Skeletal muscle tissue (tissue), 4 donors: Measurements from ENCODE around the gene TNK1. TPM values are rescaled to one million over a fixed set of nuclear protein-coding genes. Genes with fewer than 3 reads are reported as not detected.

ENCODE experiments used
- H3K27ac ChIP-seq: one replicate; pipeline ENCODE4 v1.7.0; 2013; ENCODE audit warnings: mild to moderate bottlenecking, low read depth, low read length, inconsistent platforms
- H3K27me3 ChIP-seq, 3 donors: one replicate each; pipeline ENCODE4 v1.7.0; 2013; ENCODE audit warnings: low read length in 3 of 3; ENCODE audit not compliant: control insufficient read depth in 3 of 3, insufficient read depth in 3 of 3
- H3K36me3 ChIP-seq, 3 donors: one replicate each; pipeline ENCODE4 v1.7.0; 2013; ENCODE audit warnings: low read length in 3 of 3; ENCODE audit not compliant: control insufficient read depth in 3 of 3, insufficient read depth in 3 of 3
- H3K4me1 ChIP-seq, 3 donors: one replicate each; pipeline ENCODE4 v1.7.0; 2013; ENCODE audit warnings: low read length in 3 of 3, mild to moderate bottlenecking in 3 of 3; ENCODE audit not compliant: control insufficient read depth in 3 of 3, insufficient read depth in 3 of 3
- H3K4me3 ChIP-seq, 3 donors: one replicate each; pipeline ENCODE4 v1.7.0; 2013; ENCODE audit warnings: low read length in 3 of 3
- H3K9ac ChIP-seq, 3 donors: one replicate each; pipeline ENCODE4 v1.7.0; 2013; ENCODE audit warnings: low read length in 3 of 3, mild to moderate bottlenecking in 3 of 3, moderate library complexity in 2 of 3, low read depth in 1 of 3
- H3K9me3 ChIP-seq, 3 donors: one replicate each; pipeline ENCODE4 v1.7.0; 2013; ENCODE audit warnings: low read length in 3 of 3; ENCODE audit not compliant: control insufficient read depth in 3 of 3
- total RNA-seq: library from RNA; depleted of rRNA; stranded (reverse); fragments of >200 nt; gene quantifications from one replicate; pipeline ENCODE4 v1.2.3, GENCODE V29; 2014
- donor health status: Osteomylitis.

Gene TNK1
- total RNA-seq, 1 donor from 2014 or later: not detected

DNA sequence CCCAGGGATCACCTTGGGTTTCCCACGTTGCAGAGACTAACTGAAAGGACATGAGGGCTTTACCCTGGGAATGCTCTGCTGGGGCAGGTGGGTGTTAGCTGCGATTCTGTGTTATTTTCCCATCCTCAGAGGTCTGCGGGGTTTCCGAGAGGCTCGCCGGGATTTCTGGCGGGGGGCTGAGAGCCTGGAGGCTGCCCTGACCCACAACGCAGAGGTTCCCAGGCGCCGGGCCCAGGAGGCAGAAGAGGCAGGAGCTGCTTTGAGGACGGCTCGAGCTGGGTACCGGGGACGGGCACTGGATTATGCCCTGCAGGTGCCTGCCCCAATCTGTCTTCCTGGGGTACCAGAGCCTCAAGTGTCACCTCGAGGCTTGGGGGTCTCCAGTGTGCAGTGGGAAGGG, 37.6 kb upstream of the TNK1 start:
- H3K27ac ChIP-seq: no peak overlapping the region
- no peak overlapping the region for H3K4me3 ChIP-seq
- H3K36me3 ChIP-seq: no peaks in the 10 kb centered on the region
- H3K9me3 ChIP-seq: no peaks in the 10 kb centered on the region
- H3K27me3 ChIP-seq: peaks cover 8 to 25% (median 20%) of the 10 kb centered on the region in 3 donors
- H3K4me1 ChIP-seq: peaks cover 17 to 24% (median 19%) of the 10 kb centered on the region in 3 donors
- no peak overlapping the region for H3K9ac ChIP-seq

DNA sequence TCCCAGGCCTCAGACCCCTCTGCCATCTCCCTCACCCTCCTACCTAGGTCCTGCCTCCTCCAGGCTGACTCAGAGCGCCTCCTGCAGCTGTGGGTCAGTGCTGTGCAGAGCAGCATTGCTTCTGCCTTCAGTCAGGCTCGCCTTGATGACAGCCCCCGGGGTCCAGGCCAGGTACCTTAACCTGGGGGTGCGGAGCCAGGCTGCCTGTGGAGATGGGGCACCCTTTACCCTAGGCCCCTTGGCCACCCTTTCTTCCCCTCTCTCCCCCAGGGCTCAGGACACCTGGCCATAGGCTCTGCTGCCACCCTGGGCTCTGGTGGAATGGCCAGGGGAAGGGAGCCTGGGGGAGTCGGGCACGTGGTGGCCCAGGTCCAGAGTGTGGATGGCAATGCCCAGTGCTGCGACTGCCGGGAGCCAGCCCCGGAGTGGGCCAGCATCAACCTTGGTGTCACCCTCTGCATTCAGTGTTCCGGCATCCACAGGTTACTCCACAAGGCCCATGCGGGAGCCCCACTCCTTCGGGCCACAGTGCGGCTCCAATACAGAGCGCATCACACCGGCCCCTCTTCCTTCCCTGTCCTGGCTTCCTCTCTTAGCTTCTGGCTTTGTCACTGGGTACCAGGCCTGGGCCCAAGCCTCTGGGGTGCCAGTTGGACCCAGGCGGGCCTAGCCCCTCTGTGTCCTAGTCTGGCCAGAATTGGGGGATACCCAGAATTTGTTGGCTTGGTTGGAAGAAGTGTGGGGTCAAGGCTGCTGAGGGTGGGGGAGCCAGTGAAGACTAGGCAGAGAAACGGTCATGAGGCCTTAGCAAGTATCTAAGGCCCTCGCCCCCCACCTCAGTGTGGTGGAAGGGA, 33.9 kb upstream of the TNK1 start:
- peaks cover 3 to 11% (median 6%) of the 10 kb centered on the region in 3 donors for H3K27me3 ChIP-seq
- H3K9me3 ChIP-seq: no peaks in the 10 kb centered on the region
- peaks cover 35 to 52% (median 43%) of the 10 kb centered on the region in 3 donors for H3K4me1 ChIP-seq
- no peaks in the 10 kb centered on the region for H3K36me3 ChIP-seq
- no peak overlapping the region for H3K4me3 ChIP-seq
- peak overlapping the region; percentile 54 for H3K27ac ChIP-seq
- H3K9ac ChIP-seq: peak overlapping the region in 2 of 3 donors; percentile 21 to 25

DNA sequence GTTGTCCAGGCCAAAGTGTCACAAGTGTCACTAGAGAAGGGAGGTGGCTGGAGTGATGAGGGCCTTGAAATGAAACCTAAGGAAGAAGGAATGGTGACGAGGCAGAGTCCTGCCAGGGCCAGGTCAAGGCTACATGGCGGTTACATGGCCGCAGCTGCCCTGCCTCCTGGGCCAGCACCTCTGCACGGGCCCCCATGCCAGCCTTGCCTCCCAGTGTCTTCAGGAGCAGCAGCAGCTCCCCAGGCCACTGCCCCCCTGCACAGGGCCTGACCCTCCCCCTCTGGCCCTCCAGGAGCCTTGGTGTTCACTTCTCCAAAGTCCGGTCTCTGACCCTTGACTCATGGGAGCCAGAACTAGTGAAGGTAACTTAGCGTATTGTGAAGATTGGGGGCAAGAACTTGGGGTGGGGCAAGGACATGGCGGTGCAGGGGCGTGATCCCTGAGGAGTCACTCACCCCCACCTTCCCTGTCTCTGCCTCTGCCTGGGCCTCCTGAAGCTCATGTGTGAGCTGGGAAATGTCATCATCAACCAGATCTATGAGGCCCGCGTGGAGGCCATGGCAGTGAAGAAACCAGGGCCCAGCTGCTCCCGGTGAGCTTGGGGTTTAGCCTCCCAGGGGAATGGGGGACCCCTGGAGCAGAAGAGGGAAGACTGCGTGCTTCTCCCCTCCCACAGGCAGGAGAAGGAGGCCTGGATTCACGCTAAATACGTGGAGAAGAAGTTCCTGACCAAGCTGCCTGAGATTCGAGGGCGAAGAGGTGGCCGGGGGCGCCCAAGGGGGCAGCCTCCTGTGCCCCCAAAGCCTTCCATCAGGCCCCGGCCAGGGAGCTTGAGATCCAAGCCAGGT, 33.0 kb upstream of the TNK1 start:
- Histone ChIP-seq H3K4me1 (peaks cover 41 to 58% (median 49%) of the 10 kb centered on the region in 3 donors), H3K27ac (peak overlapping the region; percentile 54), H3K9ac (peak overlapping the region in 1 of 3 donors; percentile 25), H3K4me3 (no peak overlapping the region), H3K36me3 (no peaks in the 10 kb centered on the region), H3K27me3 (peaks cover 0 to 6% (median 3%) of the 10 kb centered on the region in 3 donors), H3K9me3 (no peaks in the 10 kb centered on the region)

- peak overlapping the region in 2 of 3 donors; percentile 9 to 13 for H3K4me3 ChIP-seq
Observed at GRCh38 chr17:7348478-7349242, 32.2 kb upstream of the TNK1 start.

GRCh38 chr17:7351665-7352502, 29.0 kb upstream of the TNK1 start, which contains the start of gene KCTD11:
TSS of gene KCTD11 (plus strand) at chr17:7352162.
- Histone ChIP-seq H3K9ac (peak within 1 kb of the TSS; percentile 92 to 99 (median 98)), H3K36me3 (no peaks in the 10 kb centered on the region), H3K4me3 (peak within 1 kb of the TSS; percentile 79 to 90 (median 80)), H3K9me3 (no peaks in the 10 kb centered on the region), H3K27ac (peak within 1 kb of the TSS; percentile 98), H3K4me1 (peaks cover 48 to 85% (median 70%) of the 10 kb centered on the region in 3 donors), H3K27me3 (no peaks in the 10 kb centered on the region)

More at GRCh38 chr17:7348478-7349242, 32.2 kb upstream of the TNK1 start:
- peaks cover 48 to 66% (median 57%) of the 10 kb centered on the region in 3 donors for H3K4me1 ChIP-seq
- H3K9me3 ChIP-seq: no peaks in the 10 kb centered on the region
- peaks cover 0 to 3% (median 0%) of the 10 kb centered on the region in 3 donors for H3K27me3 ChIP-seq
- H3K9ac ChIP-seq: peak overlapping the region in 1 of 3 donors; percentile 57
- H3K27ac ChIP-seq: peak overlapping the region; percentile 54
- no peaks in the 10 kb centered on the region for H3K36me3 ChIP-seq

- Histone ChIP-seq H3K4me3 (peak overlapping the region; percentile 78 to 90 (median 80)), H3K9ac (peak overlapping the region; percentile 92 to 99 (median 92)), H3K27ac (peak overlapping the region; percentile 98), H3K36me3 (no peaks in the 10 kb centered on the region), H3K27me3 (no peaks in the 10 kb centered on the region), H3K4me1 (peaks cover 46 to 83% (median 63%) of the 10 kb centered on the region in 3 donors), H3K9me3 (no peaks in the 10 kb centered on the region)
Observed at GRCh38 chr17:7352503-7352889, 28.4 kb upstream of the TNK1 start.

DNA sequence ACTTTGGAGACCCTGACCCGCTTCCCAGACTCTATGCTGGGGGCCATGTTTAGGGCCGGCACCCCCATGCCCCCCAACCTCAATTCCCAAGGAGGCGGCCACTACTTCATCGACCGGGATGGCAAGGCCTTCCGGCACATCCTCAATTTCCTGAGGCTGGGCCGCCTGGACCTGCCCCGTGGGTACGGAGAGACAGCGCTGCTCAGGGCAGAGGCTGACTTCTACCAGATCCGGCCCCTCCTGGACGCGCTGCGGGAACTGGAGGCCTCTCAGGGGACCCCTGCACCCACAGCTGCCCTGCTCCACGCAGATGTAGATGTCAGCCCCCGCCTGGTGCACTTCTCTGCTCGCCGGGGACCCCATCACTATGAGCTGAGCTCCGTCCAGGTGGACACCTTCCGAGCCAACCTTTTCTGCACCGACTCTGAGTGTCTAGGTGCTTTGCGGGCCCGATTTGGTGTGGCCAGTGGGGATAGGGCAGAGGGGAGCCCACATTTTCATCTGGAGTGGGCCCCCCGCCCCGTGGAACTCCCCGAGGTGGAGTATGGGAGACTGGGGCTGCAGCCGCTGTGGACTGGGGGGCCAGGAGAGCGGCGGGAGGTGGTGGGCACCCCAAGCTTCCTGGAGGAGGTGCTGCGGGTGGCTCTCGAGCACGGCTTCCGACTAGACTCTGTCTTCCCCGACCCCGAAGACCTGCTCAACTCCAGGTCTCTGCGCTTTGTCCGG, 27.8 kb upstream of the TNK1 start:
- Histone ChIP-seq H3K36me3 (no peaks in the 10 kb centered on the region), H3K4me1 (peaks cover 41 to 81% (median 61%) of the 10 kb centered on the region in 3 donors), H3K9ac (peak overlapping the region; percentile 92 to 99 (median 92)), H3K4me3 (peak overlapping the region; percentile 78 to 90 (median 80)), H3K27me3 (no peaks in the 10 kb centered on the region), H3K9me3 (no peaks in the 10 kb centered on the region), H3K27ac (peak overlapping the region; percentile 98)

DNA sequence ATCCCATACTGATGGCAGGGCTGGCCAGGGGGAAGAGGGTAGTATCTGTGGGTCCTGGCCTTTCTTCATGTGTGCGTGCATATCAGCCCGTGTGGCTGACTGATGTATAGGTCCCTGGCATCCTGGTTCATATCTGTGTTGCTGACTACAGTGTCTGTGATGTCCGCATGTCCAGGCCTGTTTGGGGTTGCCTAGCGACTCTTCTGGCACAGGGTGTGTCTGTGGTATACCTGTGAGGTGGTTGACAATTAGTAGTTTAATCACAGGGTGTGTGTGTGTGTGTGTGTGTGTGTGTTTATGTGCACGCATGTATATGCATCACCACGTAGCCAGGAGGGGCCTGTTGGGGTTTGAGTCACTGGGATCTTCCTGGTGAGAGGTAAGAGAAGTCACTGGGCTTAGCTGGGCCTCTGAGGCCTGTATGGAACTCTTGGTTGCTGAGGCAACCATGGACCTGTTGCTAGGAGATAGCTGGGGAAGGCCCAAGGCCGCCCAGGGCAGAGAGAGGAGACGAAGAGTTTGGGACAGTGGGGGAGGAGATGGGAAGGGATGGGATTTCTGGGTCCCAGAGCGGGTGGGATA, 26.5 kb upstream of the TNK1 start:
- H3K4me1 ChIP-seq: peaks cover 31 to 68% (median 50%) of the 10 kb centered on the region in 3 donors
- no peaks in the 10 kb centered on the region for H3K36me3 ChIP-seq
- no peaks in the 10 kb centered on the region for H3K27me3 ChIP-seq
- H3K9me3 ChIP-seq: no peaks in the 10 kb centered on the region
- H3K4me3 ChIP-seq: peak overlapping the region in 1 of 3 donors; percentile 40
- peak overlapping the region in 1 of 3 donors; percentile 55 for H3K9ac ChIP-seq
- no peak overlapping the region for H3K27ac ChIP-seq
